ENCODE data around the gene SEZ6. TPM values are rescaled to one million over a fixed set of nuclear protein-coding genes. Genes with fewer than 3 reads are reported as not detected.
A peak's percentile ranks its signal among the peaks of the same experiment; 100 is the strongest.

Gene SEZ6
- total and polyA plus RNA-seq, 7 donors: 0.04 TPM; not detected in 6

- Histone ChIP-seq H3K4me3 (peak overlapping the region; percentile 87), H3K27me3 (ENCODE audit: insufficient read depth in 3 of 3, low read length in 2 of 3) (no peaks in the 10 kb centered on the region), H3K9me3 (no peaks in the 10 kb centered on the region), H3K36me3 (ENCODE audit: insufficient read depth in 1 of 2, low read depth in 1 of 2) (no peaks in the 10 kb centered on the region), H3K27ac (peak overlapping the region; percentile 98), H3K4me1 (peaks cover 41% of the 10 kb centered on the region)
- ATAC-seq (no peak), DNase-seq (peak; percentile 52 to 75)
- 1% methylated on average over 43 of the region's 43 CpGs for WGBS, 3 donors
- no peak for TF ChIP-seq CTCF (IDR thresholded peaks at IDR 0.05)
- intact Hi-C loops (cut with DNase I): loop anchor here in 1 of 2 donors (5.0 kb wide), 1 partner anchor 613 kb away; the partner anchor contains the start of genes IFT20 and TNFAIP1
These were observed 55.6 kb downstream of the SEZ6 start for GRCh38 chr17:28950017-28950751.

- DNase-seq (peak; percentile 72 to 80), ATAC-seq (peak in 1 of 4 donors; percentile 11)
- peaks cover 49% of the 10 kb centered on the region for H3K4me1 ChIP-seq
- no peaks in the 10 kb centered on the region for H3K9me3 ChIP-seq
- H3K27ac ChIP-seq: peak overlapping the region; percentile 98
- TF ChIP-seq CTCF (IDR thresholded peaks at IDR 0.05): no peak
- intact Hi-C loops (cut with DNase I): loop anchor here in 1 of 2 donors (5.0 kb wide), 1 partner anchor 612 kb away; the partner anchor contains the start of genes IFT20 and TNFAIP1
- H3K4me3 ChIP-seq: peak overlapping the region; percentile 87
- H3K27me3 ChIP-seq (ENCODE audit: insufficient read depth in 3 of 3, low read length in 2 of 3): no peaks in the 10 kb centered on the region
- 0 to 1% (median 1%) methylated on average over 48 to 61 of the region's 61 CpGs for WGBS, 3 donors
- H3K36me3 ChIP-seq (ENCODE audit: insufficient read depth in 1 of 2, low read depth in 1 of 2): no peaks in the 10 kb centered on the region
These were observed 56.4 kb downstream of the SEZ6 start for GRCh38 chr17:28949185-28950016.

DNA sequence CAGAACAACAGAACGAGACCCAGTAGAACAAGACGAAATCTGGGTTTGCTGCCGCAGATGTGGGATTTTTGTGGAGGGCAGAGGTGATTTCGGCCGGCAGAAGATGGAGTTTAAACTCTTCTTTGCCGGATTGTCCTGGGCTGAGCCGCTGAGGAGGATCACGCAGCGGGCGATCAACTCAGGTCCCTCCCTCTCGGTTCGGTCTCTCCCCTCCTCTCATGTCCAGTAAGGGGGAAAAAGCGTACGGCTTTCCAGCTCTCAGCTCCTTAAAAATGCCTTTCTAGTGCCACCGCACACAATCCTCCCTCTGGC is 57.0 kb downstream of the SEZ6 start:
- intact Hi-C loops (cut with DNase I): no loop called here
- no peaks in the 10 kb centered on the region for H3K27me3 ChIP-seq (ENCODE audit: insufficient read depth in 3 of 3, low read length in 2 of 3)
- H3K9me3 ChIP-seq: no peaks in the 10 kb centered on the region
- H3K27ac ChIP-seq: peak overlapping the region; percentile 98
- DNase-seq (no peak), ATAC-seq (no peak)
- peaks cover 55% of the 10 kb centered on the region for H3K4me1 ChIP-seq
- no peaks in the 10 kb centered on the region for H3K36me3 ChIP-seq (ENCODE audit: insufficient read depth in 1 of 2, low read depth in 1 of 2)
- WGBS, 3 donors: 1 to 2% (median 1%) methylated on average over 15 of the region's 15 CpGs
- no peak for TF ChIP-seq CTCF (IDR thresholded peaks at IDR 0.05)
- H3K4me3 ChIP-seq: peak overlapping the region; percentile 87

DNA sequence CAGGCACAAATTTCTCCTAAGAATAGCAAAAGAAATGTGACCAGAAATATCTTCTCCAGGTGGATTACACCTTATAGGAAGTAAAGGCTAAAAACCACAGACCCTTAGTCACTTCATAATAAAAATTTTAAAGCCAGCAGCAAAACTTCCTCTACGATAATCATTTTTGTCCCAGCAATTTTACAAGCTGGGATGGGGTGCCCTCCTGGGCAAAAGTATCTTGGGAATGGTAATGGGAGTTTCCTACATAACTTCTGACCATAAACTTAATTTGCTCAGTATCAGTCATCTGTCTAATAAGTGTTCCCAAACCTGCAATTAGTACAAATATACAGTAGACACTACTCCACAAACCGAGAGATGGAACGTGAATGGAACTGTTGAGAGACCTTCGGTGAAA is 57.5 kb downstream of the SEZ6 start:
- ATAC-seq (no peak), DNase-seq (no peak)
- Histone ChIP-seq H3K4me3 (peak overlapping the region; percentile 87), H3K9me3 (no peaks in the 10 kb centered on the region), H3K36me3 (ENCODE audit: insufficient read depth in 1 of 2, low read depth in 1 of 2) (no peaks in the 10 kb centered on the region), H3K4me1 (peaks cover 57% of the 10 kb centered on the region), H3K27me3 (ENCODE audit: insufficient read depth in 3 of 3, low read length in 2 of 3) (no peaks in the 10 kb centered on the region), H3K27ac (peak overlapping the region; percentile 98)
- WGBS, 3 donors: 25 to 36% (median 32%) methylated on average over 4 of the region's 4 CpGs
- intact Hi-C loops (cut with DNase I): no loop called here
- TF ChIP-seq CTCF (IDR thresholded peaks at IDR 0.05): no peak
